WTC11 (cell line): Measurements from ENCODE around the gene RBM38.

Experiments
- ATF2 ChIP-seq: sonication (generic); formaldehyde crosslinking; IDR thresholded peaks from 2 replicates; pipeline ENCODE4 v1.8.1; 2022; ENCODE audit warnings: low read depth, missing genetic modification reagents, borderline replicate concordance
- ESRRA ChIP-seq: sonication (generic); formaldehyde crosslinking; IDR thresholded peaks from 2 replicates; pipeline ENCODE4 v1.8.1; 2022; ENCODE audit warnings: mild to moderate bottlenecking, missing genetic modification reagents, borderline replicate concordance
- RELA ChIP-seq: sonication (generic); formaldehyde crosslinking; IDR thresholded peaks from 2 replicates; pipeline ENCODE4 v1.8.1; 2022; ENCODE audit warnings: missing genetic modification reagents, mild to moderate bottlenecking, borderline replicate concordance
- USF2 ChIP-seq: sonication (generic); formaldehyde crosslinking; IDR thresholded peaks from 2 replicates; pipeline ENCODE4 v1.8.1; 2023; ENCODE audit warnings: mild to moderate bottlenecking, missing genetic modification reagents, moderate library complexity
- ZBTB21 ChIP-seq: sonication (generic); formaldehyde crosslinking; IDR thresholded peaks from 2 replicates; pipeline ENCODE4 v1.8.1; 2023; ENCODE audit warnings: mild to moderate bottlenecking, missing genetic modification reagents, borderline replicate concordance
- ZNF317 ChIP-seq: sonication (generic); formaldehyde crosslinking; IDR thresholded peaks from 2 replicates; pipeline ENCODE4 v1.8.1; 2023; ENCODE audit warnings: low read depth, mild to moderate bottlenecking, moderate library complexity, missing genetic modification reagents, borderline replicate concordance
- ZNF512 ChIP-seq: sonication (generic); formaldehyde crosslinking; IDR thresholded peaks from 2 replicates; pipeline ENCODE4 v1.8.1; 2022; ENCODE audit warnings: missing genetic modification reagents, borderline replicate concordance
- ZSCAN18 ChIP-seq: fragments of 250-450 bp; sonication (Bioruptor Pico); IDR thresholded peaks from 2 replicates; pipeline ENCODE4 v2.1.2; 2022; ENCODE audit warnings: mild to moderate bottlenecking, moderate library complexity
- TF ChIP-seq, protein P1 (sequence below): fragments of 200-600 bp; IDR thresholded peaks from 2 replicates; pipeline ENCODE4 v1.8.0; 2022; ENCODE audit warnings: antibody characterized with exemption
- TF ChIP-seq, protein P2 (sequence below): sonication (generic); formaldehyde crosslinking; IDR thresholded peaks from 2 replicates; pipeline ENCODE4 v1.8.1; 2023; ENCODE audit warnings: mild to moderate bottlenecking, missing genetic modification reagents, moderate library complexity
- TF ChIP-seq, protein P3 (sequence below): sonication (generic); formaldehyde crosslinking; IDR thresholded peaks from 2 replicates; pipeline ENCODE4 v1.8.0; 2022; ENCODE audit warnings: mild to moderate bottlenecking, missing genetic modification reagents

- TF ChIP-seq, protein P1, sequence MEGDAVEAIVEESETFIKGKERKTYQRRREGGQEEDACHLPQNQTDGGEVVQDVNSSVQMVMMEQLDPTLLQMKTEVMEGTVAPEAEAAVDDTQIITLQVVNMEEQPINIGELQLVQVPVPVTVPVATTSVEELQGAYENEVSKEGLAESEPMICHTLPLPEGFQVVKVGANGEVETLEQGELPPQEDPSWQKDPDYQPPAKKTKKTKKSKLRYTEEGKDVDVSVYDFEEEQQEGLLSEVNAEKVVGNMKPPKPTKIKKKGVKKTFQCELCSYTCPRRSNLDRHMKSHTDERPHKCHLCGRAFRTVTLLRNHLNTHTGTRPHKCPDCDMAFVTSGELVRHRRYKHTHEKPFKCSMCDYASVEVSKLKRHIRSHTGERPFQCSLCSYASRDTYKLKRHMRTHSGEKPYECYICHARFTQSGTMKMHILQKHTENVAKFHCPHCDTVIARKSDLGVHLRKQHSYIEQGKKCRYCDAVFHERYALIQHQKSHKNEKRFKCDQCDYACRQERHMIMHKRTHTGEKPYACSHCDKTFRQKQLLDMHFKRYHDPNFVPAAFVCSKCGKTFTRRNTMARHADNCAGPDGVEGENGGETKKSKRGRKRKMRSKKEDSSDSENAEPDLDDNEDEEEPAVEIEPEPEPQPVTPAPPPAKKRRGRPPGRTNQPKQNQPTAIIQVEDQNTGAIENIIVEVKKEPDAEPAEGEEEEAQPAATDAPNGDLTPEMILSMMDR = no peak
- TF ChIP-seq ZNF317 (CRISPR knock-in tag) = no peak
- no peak for TF ChIP-seq ZBTB21 (CRISPR knock-in tag)
- TF ChIP-seq, protein P2, sequence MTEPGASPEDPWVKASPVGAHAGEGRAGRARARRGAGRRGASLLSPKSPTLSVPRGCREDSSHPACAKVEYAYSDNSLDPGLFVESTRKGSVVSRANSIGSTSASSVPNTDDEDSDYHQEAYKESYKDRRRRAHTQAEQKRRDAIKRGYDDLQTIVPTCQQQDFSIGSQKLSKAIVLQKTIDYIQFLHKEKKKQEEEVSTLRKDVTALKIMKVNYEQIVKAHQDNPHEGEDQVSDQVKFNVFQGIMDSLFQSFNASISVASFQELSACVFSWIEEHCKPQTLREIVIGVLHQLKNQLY (CRISPR knock-in tag) = no peak
- no peak for TF ChIP-seq RELA (CRISPR knock-in tag)
- TF ChIP-seq ZNF512 (CRISPR knock-in tag) = no peak
- no peak for TF ChIP-seq USF2 (CRISPR knock-in tag)
- TF ChIP-seq, protein P3, sequence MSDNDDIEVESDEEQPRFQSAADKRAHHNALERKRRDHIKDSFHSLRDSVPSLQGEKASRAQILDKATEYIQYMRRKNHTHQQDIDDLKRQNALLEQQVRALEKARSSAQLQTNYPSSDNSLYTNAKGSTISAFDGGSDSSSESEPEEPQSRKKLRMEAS (CRISPR knock-in tag) = no peak
- TF ChIP-seq ESRRA (CRISPR knock-in tag) = no peak
- TF ChIP-seq ATF2 (CRISPR knock-in tag) = no peak
- no peak for TF ChIP-seq ZSCAN18
Observed at GRCh38 chr20:57425150-57426013, 34.2 kb downstream of the RBM38 start.
